Effector memory CD4-positive, alpha-beta T cell (primary cell): ENCODE results near the gene BBLN.
"Not testable (repeated sequence)": the region's sequence is repeated elsewhere in the genome, so short reads cannot be mapped to it uniquely, and the experiment has no call there.

ENCODE experiments used
- DNase-seq, 3 donors: peaks; one replicate each; pipeline ENCODE4 v3.0.0-alpha.2; 2020
- H3K27ac ChIP-seq: 2 replicates; pipeline ENCODE4 v1.7.0; 2013; ENCODE audit warnings: mild to moderate bottlenecking, low read length, moderate library complexity; ENCODE audit not compliant: insufficient read depth, poor library complexity, severe bottlenecking
- H3K27me3 ChIP-seq: replicated peaks from 2 replicates; pipeline ENCODE4 v1.7.0; 2013; ENCODE audit warnings: mild to moderate bottlenecking, low read length; ENCODE audit not compliant: insufficient read depth, control insufficient read depth, poor library complexity, severe bottlenecking
- H3K36me3 ChIP-seq: 2 replicates; pipeline ENCODE4 v1.7.0; 2013; ENCODE audit warnings: mild to moderate bottlenecking, low read length, moderate library complexity; ENCODE audit not compliant: control insufficient read depth, insufficient read depth
- H3K4me1 ChIP-seq: 2 replicates; pipeline ENCODE4 v1.7.0; 2013; ENCODE audit warnings: low read length, mild to moderate bottlenecking; ENCODE audit not compliant: control insufficient read depth, insufficient read depth, poor library complexity, severe bottlenecking
- H3K4me3 ChIP-seq: 2 replicates; pipeline ENCODE4 v1.7.0; 2013; ENCODE audit warnings: low read length, low read depth, mild to moderate bottlenecking; ENCODE audit not compliant: insufficient read depth, poor library complexity, severe bottlenecking
- H3K9me3 ChIP-seq: 2 replicates; pipeline ENCODE4 v1.7.0; 2013; ENCODE audit warnings: mild to moderate bottlenecking, low read length, moderate library complexity; ENCODE audit not compliant: control insufficient read depth
- total RNA-seq, 3 donors: gene quantifications; one replicate each; lab custom pipeline; 2026; lab: John Stamatoyannopoulos, UW

Gene BBLN
- 27.7 to 47.2 (median 40.3) reads per million in 3 donors for total RNA-seq

- H3K4me3 ChIP-seq = peak within 1 kb of the TSS; percentile 91
- no peaks in the 10 kb centered on the region for H3K27me3 ChIP-seq
- no peaks in the 10 kb centered on the region for H3K9me3 ChIP-seq
- peak; percentile 86 to 89 (median 86) for DNase-seq
- peaks cover 8% of the 10 kb centered on the region for H3K36me3 ChIP-seq
- H3K27ac ChIP-seq = peak within 1 kb of the TSS; percentile 74
- peaks cover 14% of the 10 kb centered on the region for H3K4me1 ChIP-seq
These were observed at the start of gene BBLN for GRCh38 chr9:128159784-128160602. Gene BBLN, plus strand, starts transcription at chr9:128160265. Its CDS starts 143 bp downstream, at chr9:128160408.

GRCh38 chr9:128111726-128112125 is 48.3 kb upstream of the BBLN start:
- not testable (repeated sequence) for H3K9me3 ChIP-seq, H3K4me3 ChIP-seq, H3K27ac ChIP-seq, H3K4me1 ChIP-seq, H3K27me3 ChIP-seq, DNase-seq
- H3K36me3 ChIP-seq = peaks cover 42% of the 10 kb centered on the region

- no peak overlapping the region for H3K27ac ChIP-seq
- H3K36me3 ChIP-seq = peaks cover 22% of the 10 kb centered on the region
- no peak for DNase-seq
- peaks cover 5% of the 10 kb centered on the region for H3K4me1 ChIP-seq
- no peaks in the 10 kb centered on the region for H3K27me3 ChIP-seq
- H3K9me3 ChIP-seq = no peaks in the 10 kb centered on the region
- no peak overlapping the region for H3K4me3 ChIP-seq
These were observed 46.3 kb upstream of the BBLN start for GRCh38 chr9:128113526-128114325.

DNA sequence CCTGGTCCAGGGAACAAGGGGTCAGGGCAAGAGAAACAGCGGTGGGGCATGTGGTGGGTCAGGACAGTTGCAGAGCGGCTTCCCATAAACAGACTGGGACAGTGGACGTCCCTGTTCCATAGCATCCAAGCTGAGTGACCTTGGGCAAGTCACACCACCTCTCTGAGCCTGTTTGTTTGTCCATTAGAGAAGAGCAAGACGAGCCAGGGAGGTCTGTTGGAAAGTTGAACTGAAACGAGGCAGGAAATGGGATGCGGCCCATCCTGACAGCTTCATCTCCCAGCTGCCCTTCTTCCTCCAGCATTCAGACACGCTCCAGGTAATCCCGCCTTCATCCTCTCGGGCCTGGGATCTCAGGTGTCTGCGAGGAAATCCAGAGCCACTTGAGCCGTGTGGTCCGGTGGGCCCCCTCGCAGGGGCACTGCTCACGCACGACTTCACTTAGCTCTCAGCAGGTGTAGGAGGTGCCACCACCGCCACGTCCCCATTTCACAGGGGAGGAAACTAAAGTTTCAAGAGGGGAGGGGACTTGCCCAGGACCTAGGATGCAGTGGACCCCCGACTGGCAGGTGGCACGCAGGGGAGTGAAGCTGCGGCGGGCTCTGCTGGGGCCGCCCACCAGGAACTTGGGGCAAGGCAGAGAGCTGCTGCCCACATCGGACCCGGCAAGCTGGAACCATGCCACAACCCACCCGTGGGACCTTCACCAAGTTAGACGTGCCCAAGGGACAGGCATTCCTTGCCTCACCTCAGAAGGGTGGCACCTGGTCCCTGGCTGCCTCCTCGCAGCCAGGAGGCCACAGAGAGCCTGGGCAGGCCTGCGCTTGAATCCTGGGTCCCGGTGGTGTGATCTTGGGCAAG is 45.5 kb upstream of the BBLN start:
- no peak for DNase-seq
- H3K4me3 ChIP-seq = no peak overlapping the region
- peaks cover 5% of the 10 kb centered on the region for H3K4me1 ChIP-seq
- H3K27ac ChIP-seq = no peak overlapping the region
- no peaks in the 10 kb centered on the region for H3K9me3 ChIP-seq
- H3K27me3 ChIP-seq = no peaks in the 10 kb centered on the region
- peaks cover 16% of the 10 kb centered on the region for H3K36me3 ChIP-seq

- H3K27ac ChIP-seq = no peak overlapping the region
- no peak for DNase-seq
- no peaks in the 10 kb centered on the region for H3K9me3 ChIP-seq
- H3K4me1 ChIP-seq = peaks cover 5% of the 10 kb centered on the region
- no peaks in the 10 kb centered on the region for H3K27me3 ChIP-seq
- H3K4me3 ChIP-seq = no peak overlapping the region
- H3K36me3 ChIP-seq = peaks cover 16% of the 10 kb centered on the region
These were observed 44.6 kb upstream of the BBLN start for GRCh38 chr9:128115187-128116103.

DNA sequence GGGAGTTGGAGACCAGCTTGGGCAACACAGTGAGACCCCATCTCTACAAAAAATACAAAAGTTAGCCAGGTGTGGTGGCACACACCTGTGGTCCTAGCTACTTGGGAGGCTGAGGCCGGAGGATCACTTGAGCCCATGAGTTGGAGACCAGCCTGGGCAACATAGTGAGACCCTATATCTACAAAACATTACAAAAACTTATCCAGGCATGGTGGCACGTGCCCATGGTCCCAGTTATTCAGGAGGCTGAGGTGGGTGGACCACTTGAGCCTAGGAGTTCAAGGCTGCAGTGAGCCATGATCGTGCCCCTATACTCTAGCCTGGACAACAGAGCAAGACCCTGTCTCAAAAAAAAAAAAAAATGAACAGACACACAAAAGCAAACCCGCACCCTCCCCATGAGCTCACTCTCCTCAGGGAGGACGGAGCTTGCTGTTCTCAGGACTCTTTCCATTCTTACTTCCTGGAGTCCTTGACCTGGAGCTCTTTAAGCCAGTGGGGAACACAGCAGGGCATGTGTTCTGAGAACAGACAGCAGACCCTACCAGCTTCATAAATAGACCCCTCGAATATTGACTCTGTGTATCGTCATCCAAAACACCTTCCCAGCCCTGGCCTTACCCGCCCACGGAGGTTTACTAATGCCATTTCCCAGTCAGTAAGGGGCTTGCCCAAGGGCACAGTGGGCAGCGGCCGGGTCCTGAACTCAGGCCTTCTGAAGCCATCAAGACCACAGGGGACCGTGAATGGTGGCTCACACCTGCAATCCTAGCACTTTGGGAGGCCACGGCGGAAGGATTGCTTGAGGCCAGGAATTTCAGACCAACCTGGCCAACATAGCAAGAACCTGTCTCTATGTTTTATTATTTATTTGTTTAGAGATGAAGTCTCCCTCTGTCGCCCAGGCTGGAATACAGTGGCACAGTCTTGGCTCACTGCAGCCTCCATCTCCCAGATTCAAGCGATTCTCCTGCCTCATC is 43.7 kb upstream of the BBLN start:
- Histone ChIP-seq H3K4me3 (no peak overlapping the region), H3K27ac (no peak overlapping the region), H3K9me3 (no peaks in the 10 kb centered on the region), H3K4me1 (peaks cover 5% of the 10 kb centered on the region), H3K36me3 (peaks cover 17% of the 10 kb centered on the region), H3K27me3 (no peaks in the 10 kb centered on the region)
- DNase-seq = no peak

DNA sequence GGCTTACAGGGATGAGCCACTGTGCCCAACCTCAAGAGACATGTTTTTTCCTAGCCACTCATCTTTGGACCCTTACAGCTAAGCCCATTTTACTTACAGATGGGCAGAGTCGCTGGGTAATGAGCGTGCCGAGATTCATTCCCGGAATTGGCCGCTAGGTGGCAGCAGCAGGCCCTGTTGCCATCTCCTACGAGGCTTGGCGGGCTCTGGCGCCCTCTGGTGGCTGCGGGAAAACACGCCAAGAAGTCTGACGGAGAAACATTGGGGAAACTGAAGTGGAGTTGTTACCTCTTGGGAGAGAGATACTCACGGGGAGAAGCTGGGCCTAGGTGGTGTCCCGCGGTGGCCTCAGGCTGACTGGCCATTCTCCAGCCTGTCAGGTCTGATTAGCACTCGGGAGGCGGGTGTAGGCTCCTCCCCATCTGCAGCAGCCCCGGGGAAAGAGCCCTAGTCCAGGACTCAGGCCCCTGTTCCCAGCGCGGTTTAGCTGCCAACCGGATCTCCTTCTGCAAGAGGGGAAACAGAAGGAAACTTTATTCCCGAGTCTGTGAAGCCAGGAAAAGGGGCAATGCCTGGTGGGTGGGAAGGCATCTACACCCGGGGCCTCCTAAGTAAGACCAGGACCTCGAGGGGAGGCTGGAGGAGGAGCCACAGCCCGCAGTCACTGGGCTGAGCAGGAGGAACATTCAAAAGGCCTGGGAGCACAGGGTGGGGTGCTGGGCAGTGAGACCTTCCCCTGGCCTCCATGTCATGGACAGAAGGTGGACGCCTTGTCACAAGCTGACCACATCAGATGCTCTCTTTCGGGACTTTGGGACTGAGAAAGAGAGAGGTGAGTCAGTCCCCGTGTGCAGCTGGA is 42.2 kb upstream of the BBLN start:
- H3K4me1 ChIP-seq = peaks cover 5% of the 10 kb centered on the region
- H3K9me3 ChIP-seq = no peaks in the 10 kb centered on the region
- no peaks in the 10 kb centered on the region for H3K27me3 ChIP-seq
- no peak overlapping the region for H3K4me3 ChIP-seq
- H3K27ac ChIP-seq = no peak overlapping the region
- peaks cover 31% of the 10 kb centered on the region for H3K36me3 ChIP-seq
- peak; percentile 81 to 93 (median 91) for DNase-seq

DNA sequence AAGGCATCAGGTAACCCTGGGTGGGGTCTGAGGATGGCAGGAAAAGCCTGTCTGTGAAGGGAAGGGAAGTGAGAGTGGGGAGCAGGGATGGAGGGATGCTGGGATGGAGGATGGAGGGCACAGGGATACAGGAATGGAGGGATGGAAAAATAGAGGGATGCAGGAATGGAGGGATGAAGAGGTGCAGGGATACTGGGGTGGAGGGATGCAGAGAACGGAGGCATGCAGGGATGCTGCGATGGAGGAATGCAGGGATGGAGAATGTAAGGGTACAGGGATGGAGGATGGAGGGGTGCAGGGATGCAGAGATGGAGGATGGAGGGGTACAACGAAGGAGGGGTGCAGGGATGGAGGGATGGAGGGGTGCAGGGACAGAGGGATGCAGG is 41.6 kb upstream of the BBLN start:
- no peaks in the 10 kb centered on the region for H3K27me3 ChIP-seq
- peaks cover 5% of the 10 kb centered on the region for H3K4me1 ChIP-seq
- DNase-seq = no peak
- H3K9me3 ChIP-seq = no peaks in the 10 kb centered on the region
- H3K27ac ChIP-seq = no peak overlapping the region
- no peak overlapping the region for H3K4me3 ChIP-seq
- H3K36me3 ChIP-seq = peaks cover 33% of the 10 kb centered on the region
